CD8-positive, alpha-beta memory T cell (primary cell): ENCODE measurements around the gene RIPK1. TPM values are rescaled to one million over a fixed set of nuclear protein-coding genes. Genes with fewer than 3 reads are reported as not detected.

Source experiments
- CTCF ChIA-PET: fragments of 350-600 bp; sonication (Branson Sonifier 250); formaldehyde crosslinking; loops from one replicate; lab custom pipeline; 2021; ENCODE audit warnings: antibody characterized with exemption; lab: Charles Lee
- POLR2A ChIA-PET: fragments of 350-600 bp; sonication (Branson Sonifier 250); formaldehyde crosslinking; loops from one replicate; lab custom pipeline; 2021; ENCODE audit warnings: antibody characterized with exemption; lab: Charles Lee
- DNase-seq, 5 donors: peaks; one replicate each; pipeline versions ENCODE4 v3.0.0 to v3.0.0-alpha.2; 2020 to 2022; ENCODE audit warnings: mixed read lengths in 1 of 5
- H3K27ac ChIP-seq: one replicate; pipeline ENCODE4 v1.7.0; 2013; ENCODE audit warnings: low read depth, mild to moderate bottlenecking, low read length, moderate library complexity
- H3K27me3 ChIP-seq: 2 replicates; pipeline ENCODE4 v1.7.0; 2013; ENCODE audit warnings: low read length, mild to moderate bottlenecking; ENCODE audit not compliant: insufficient read depth, poor library complexity, severe bottlenecking
- H3K36me3 ChIP-seq: 2 replicates; pipeline ENCODE4 v1.7.0; 2013; ENCODE audit warnings: mild to moderate bottlenecking, low read length, moderate library complexity; ENCODE audit not compliant: insufficient read depth
- H3K4me1 ChIP-seq: 2 replicates; pipeline ENCODE4 v1.7.0; 2013; ENCODE audit warnings: mild to moderate bottlenecking, low read length, moderate library complexity; ENCODE audit not compliant: insufficient read depth
- H3K4me3 ChIP-seq: 2 replicates; pipeline ENCODE4 v1.7.0; 2013; ENCODE audit warnings: mild to moderate bottlenecking, low read length
- H3K9me3 ChIP-seq: 2 replicates; pipeline ENCODE4 v1.7.0; 2013; ENCODE audit warnings: mild to moderate bottlenecking, low read length
- H3K27ac Mint-ChIP-seq, 8 donors: one replicate each; pipeline ENCODE4 v1.8.0; 2020 to 2021; ENCODE audit warnings: mixed read lengths in 8 of 8, mild to moderate bottlenecking in 6 of 8, inconsistent platforms in 3 of 8, moderate library complexity in 3 of 8
- H3K27me3 Mint-ChIP-seq, 2 donors: one replicate each; pipeline ENCODE4 v1.8.0; 2020 to 2021; ENCODE audit warnings: mixed read lengths in 2 of 2, mild to moderate bottlenecking in 1 of 2, moderate library complexity in 1 of 2
- H3K36me3 Mint-ChIP-seq, 3 donors: one replicate each; pipeline ENCODE4 v1.8.0; 2020 to 2021; ENCODE audit warnings: mixed read lengths in 3 of 3, inconsistent platforms in 1 of 3, mild to moderate bottlenecking in 1 of 3
- H3K4me1 Mint-ChIP-seq, 3 donors: one replicate each; pipeline ENCODE4 v1.8.0; 2020 to 2021; ENCODE audit warnings: mixed read lengths in 3 of 3, inconsistent platforms in 1 of 3, mild to moderate bottlenecking in 1 of 3
- H3K4me3 Mint-ChIP-seq, 7 donors: one replicate each; pipeline ENCODE4 v1.8.0; 2020 to 2021; ENCODE audit warnings: mixed read lengths in 7 of 7, mild to moderate bottlenecking in 6 of 7, moderate library complexity in 4 of 7, inconsistent platforms in 2 of 7
- H3K9me3 Mint-ChIP-seq, 5 donors: one replicate each; pipeline ENCODE4 v1.8.0; 2020 to 2022; ENCODE audit warnings: mixed read lengths in 5 of 5, mild to moderate bottlenecking in 3 of 5, moderate library complexity in 2 of 5, inconsistent platforms in 1 of 5
- polyA plus RNA-seq: library from polyadenylated mRNA; unstranded; fragments of 300-500 nt; fragmentation: Illumina TruSeq; gene quantifications from one replicate; pipeline ENCODE4 v1.2.3, GENCODE V29; 2021
- total RNA-seq, 2 experiments: library from RNA; stranded (reverse); gene quantifications; one replicate each; pipeline ENCODE4 v1.2.3, GENCODE V29; 2021

RIPK1 gene
- total and polyA plus RNA-seq, 3 experiments from 2014 or later = 21.7 to 25.1 (median 22.1) TPM

GRCh38 chr6:3118353-3119039, 50.2 kb downstream of the RIPK1 start, which contains the start of gene BPHL:
Gene BPHL, plus strand, starts transcription at chr6:3118711. Its CDS starts 30 bp downstream, at chr6:3118741.
- H3K36me3 Mint-ChIP-seq = peaks cover 0 to 23% (median 0%) of the 10 kb centered on the region in 3 donors
- no peaks in the 10 kb centered on the region for H3K27me3 Mint-ChIP-seq
- Histone ChIP-seq H3K27me3 (no peaks in the 10 kb centered on the region), H3K9me3 (no peaks in the 10 kb centered on the region), H3K4me3 (peak within 1 kb of the TSS; percentile 75), H3K36me3 (peaks cover 2% of the 10 kb centered on the region), H3K4me1 (peaks cover 13% of the 10 kb centered on the region), H3K27ac (peak within 1 kb of the TSS; percentile 90)
- peak within 1 kb of the TSS; percentile 87 to 97 (median 91) for H3K4me3 Mint-ChIP-seq
- no peaks in the 10 kb centered on the region for H3K9me3 Mint-ChIP-seq
- peaks cover 16 to 18% (median 16%) of the 10 kb centered on the region in 3 donors for H3K4me1 Mint-ChIP-seq
- ChIA-PET CTCF (interaction anchor here (0.8 kb wide), 1 partner anchor 133 kb away, joined by 4 read pairs; no protein-coding TSS in a partner anchor), POLR2A (interaction anchor here (1.0 to 1.4 kb wide), 2 partner anchors 55 to 141 kb away, joined by 3 to 4 read pairs; no protein-coding TSS in a partner anchor)
- peak within 1 kb of the TSS; percentile 81 to 97 (median 95) for H3K27ac Mint-ChIP-seq
- DNase-seq = peak; percentile 99 to 100 (median 99)

GRCh38 chr6:3119040-3119723, 50.9 kb downstream of the RIPK1 start:
- no peaks in the 10 kb centered on the region for H3K36me3 ChIP-seq
- H3K9me3 Mint-ChIP-seq = no peaks in the 10 kb centered on the region
- peaks cover 16 to 18% (median 16%) of the 10 kb centered on the region in 3 donors for H3K4me1 Mint-ChIP-seq
- no peaks in the 10 kb centered on the region for H3K9me3 ChIP-seq
- H3K27ac ChIP-seq = peak overlapping the region; percentile 90
- peaks cover 13% of the 10 kb centered on the region for H3K4me1 ChIP-seq
- H3K27me3 ChIP-seq = no peaks in the 10 kb centered on the region
- peak overlapping the region; percentile 87 to 97 (median 91) for H3K4me3 Mint-ChIP-seq
- peaks cover 0 to 18% (median 0%) of the 10 kb centered on the region in 3 donors for H3K36me3 Mint-ChIP-seq
- no peaks in the 10 kb centered on the region for H3K27me3 Mint-ChIP-seq
- DNase-seq = no peak
- ChIA-PET CTCF (interaction anchor here (0.8 to 3.5 kb wide), 5 partner anchors 9 to 140 kb away, joined by 3 to 13 read pairs (median 4); partner anchors contain the start of gene PSMG4), POLR2A (interaction anchor here (0.6 to 1.4 kb wide), 4 partner anchors 56 to 182 kb away, joined by 3 to 16 read pairs (median 4); no protein-coding TSS in a partner anchor)
- peak overlapping the region; percentile 75 for H3K4me3 ChIP-seq
- H3K27ac Mint-ChIP-seq = peak overlapping the region; percentile 9 to 96 (median 74)

- Mint-ChIP-seq H3K36me3 (peaks cover 0 to 6% (median 0%) of the 10 kb centered on the region in 3 donors), H3K4me1 (peaks cover 16 to 18% (median 16%) of the 10 kb centered on the region in 3 donors), H3K4me3 (no peak overlapping the region), H3K9me3 (no peaks in the 10 kb centered on the region), H3K27ac (no peak overlapping the region), H3K27me3 (no peaks in the 10 kb centered on the region)
- H3K9me3 ChIP-seq = no peaks in the 10 kb centered on the region
- H3K27ac ChIP-seq = no peak overlapping the region
- DNase-seq = no peak
- ChIA-PET CTCF (interaction anchor here (1.0 to 3.5 kb wide), 3 partner anchors 45 to 138 kb away, joined by 3 to 13 read pairs (median 7); partner anchors contain the start of gene PSMG4), POLR2A (no interaction called here)
- H3K4me3 ChIP-seq = no peak overlapping the region
- no peaks in the 10 kb centered on the region for H3K36me3 ChIP-seq
- H3K27me3 ChIP-seq = no peaks in the 10 kb centered on the region
- peaks cover 13% of the 10 kb centered on the region for H3K4me1 ChIP-seq
Observed at GRCh38 chr6:3120765-3121089, 52.4 kb downstream of the RIPK1 start.

GRCh38 chr6:3122823-3123182, 54.5 kb downstream of the RIPK1 start:
- Histone ChIP-seq H3K27me3 (no peaks in the 10 kb centered on the region), H3K4me1 (peaks cover 9% of the 10 kb centered on the region), H3K9me3 (no peaks in the 10 kb centered on the region), H3K36me3 (no peaks in the 10 kb centered on the region), H3K27ac (no peak overlapping the region), H3K4me3 (no peak overlapping the region)
- POLR2A ChIA-PET = interaction anchor here (0.6 kb wide), 1 partner anchor 339 kb away, joined by 3 read pairs; no protein-coding TSS in a partner anchor
- Mint-ChIP-seq H3K4me1 (peaks cover 12 to 14% (median 13%) of the 10 kb centered on the region in 3 donors), H3K36me3 (peaks cover 0 to 5% (median 0%) of the 10 kb centered on the region in 3 donors), H3K27me3 (no peaks in the 10 kb centered on the region), H3K27ac (peak overlapping the region in 1 of 8 donors; percentile 11), H3K9me3 (no peaks in the 10 kb centered on the region), H3K4me3 (no peak overlapping the region)
- DNase-seq = no peak
- CTCF ChIA-PET = interaction anchor here (2.5 to 3.5 kb wide), 2 partner anchors 128 to 129 kb away, joined by 13 read pairs; no protein-coding TSS in a partner anchor

GRCh38 chr6:3124667-3125066, 56.4 kb downstream of the RIPK1 start:
- CTCF ChIA-PET = interaction anchor here (2.5 kb wide), 1 partner anchor 127 kb away, joined by 13 read pairs; no protein-coding TSS in a partner anchor
- H3K4me1 Mint-ChIP-seq = peaks cover 0 to 4% (median 4%) of the 10 kb centered on the region in 3 donors
- POLR2A ChIA-PET = interaction anchor here (0.7 kb wide), 1 partner anchor 137 kb away, joined by 4 read pairs; no protein-coding TSS in a partner anchor
- H3K4me1 ChIP-seq = no peaks in the 10 kb centered on the region
- peaks cover 0 to 2% of the 10 kb centered on the region in 2 donors for H3K27me3 Mint-ChIP-seq
- no peaks in the 10 kb centered on the region for H3K27me3 ChIP-seq
- H3K27ac Mint-ChIP-seq = no peak overlapping the region
- H3K27ac ChIP-seq = no peak overlapping the region
- no peak for DNase-seq
- H3K36me3 Mint-ChIP-seq = peaks cover 3 to 13% (median 10%) of the 10 kb centered on the region in 3 donors
- no peaks in the 10 kb centered on the region for H3K9me3 ChIP-seq
- H3K9me3 Mint-ChIP-seq = no peaks in the 10 kb centered on the region
- H3K4me3 Mint-ChIP-seq = no peak overlapping the region
- H3K4me3 ChIP-seq = no peak overlapping the region
- no peaks in the 10 kb centered on the region for H3K36me3 ChIP-seq

- ChIA-PET POLR2A (interaction anchor here (0.6 to 0.7 kb wide), 2 partner anchors 8 to 85 kb away, joined by 3 to 4 read pairs; no protein-coding TSS in a partner anchor), CTCF (interaction anchor here (0.6 to 2.0 kb wide), 15 partner anchors 10 to 148 kb away, joined by 3 to 26 read pairs (median 3); no protein-coding TSS in a partner anchor)
- Histone ChIP-seq H3K36me3 (no peaks in the 10 kb centered on the region), H3K9me3 (no peaks in the 10 kb centered on the region), H3K27ac (no peak overlapping the region), H3K27me3 (no peaks in the 10 kb centered on the region), H3K4me1 (no peaks in the 10 kb centered on the region), H3K4me3 (no peak overlapping the region)
- Mint-ChIP-seq H3K36me3 (peaks cover 3 to 23% (median 13%) of the 10 kb centered on the region in 3 donors), H3K27me3 (peaks cover 0 to 2% of the 10 kb centered on the region in 2 donors), H3K4me3 (no peak overlapping the region), H3K27ac (peak overlapping the region in 2 of 8 donors; percentile 10 to 51), H3K4me1 (peaks cover 0 to 4% (median 3%) of the 10 kb centered on the region in 3 donors), H3K9me3 (no peaks in the 10 kb centered on the region)
- no peak for DNase-seq
Observed at GRCh38 chr6:3125815-3126214, 57.5 kb downstream of the RIPK1 start.

GRCh38 chr6:3128356-3129108, 60.2 kb downstream of the RIPK1 start:
- CTCF ChIA-PET = interaction anchor here (1.0 to 3.3 kb wide), 2 partner anchors 9 to 124 kb away, joined by 3 to 28 read pairs; no protein-coding TSS in a partner anchor
- H3K36me3 Mint-ChIP-seq = peaks cover 4 to 42% (median 23%) of the 10 kb centered on the region in 3 donors
- POLR2A ChIA-PET = no interaction called here
- peaks cover 0 to 4% (median 2%) of the 10 kb centered on the region in 3 donors for H3K4me1 Mint-ChIP-seq
- no peak for DNase-seq
- H3K27ac Mint-ChIP-seq = no peak overlapping the region
- H3K27me3 ChIP-seq = no peaks in the 10 kb centered on the region
- H3K27me3 Mint-ChIP-seq = peaks cover 0 to 2% of the 10 kb centered on the region in 2 donors
- no peaks in the 10 kb centered on the region for H3K9me3 Mint-ChIP-seq
- no peaks in the 10 kb centered on the region for H3K9me3 ChIP-seq
- H3K4me3 ChIP-seq = no peak overlapping the region
- no peak overlapping the region for H3K27ac ChIP-seq
- no peaks in the 10 kb centered on the region for H3K36me3 ChIP-seq
- no peaks in the 10 kb centered on the region for H3K4me1 ChIP-seq
- H3K4me3 Mint-ChIP-seq = no peak overlapping the region
